Loucy (cell line): ENCODE results near the gene IMP3.
A peak's percentile ranks its signal among the peaks of the same experiment; 100 is the strongest.

Source experiments
- H2AFZ ChIP-seq: fragments of 200-600 bp; sonication (generic); 2 replicates; pipeline ENCODE4 v1.6.0; 2016; ENCODE audit warnings: antibody characterized with exemption, mild to moderate bottlenecking, low read length, moderate library complexity
- H3F3A ChIP-seq: fragments of 200-600 bp; 2 replicates; pipeline ENCODE4 v1.6.0; 2016; ENCODE audit warnings: antibody characterized with exemption, low read depth, mild to moderate bottlenecking
- H3K27me3 ChIP-seq: fragments of 200-600 bp; sonication (generic); 2 replicates; pipeline ENCODE4 v1.6.1; 2014; ENCODE audit warnings: low read length, mild to moderate bottlenecking; ENCODE audit not compliant: insufficient read depth, poor library complexity, severe bottlenecking
- H3K36me3 ChIP-seq: fragments of 200-600 bp; sonication (generic); 2 replicates; pipeline ENCODE4 v1.6.1; 2016; ENCODE audit warnings: low read length; ENCODE audit not compliant: insufficient read depth
- H3K4me1 ChIP-seq: fragments of 200-600 bp; sonication (generic); 2 replicates; pipeline ENCODE4 v1.5.1; 2014; ENCODE audit warnings: low read length, mild to moderate bottlenecking; ENCODE audit not compliant: insufficient read depth, poor library complexity, severe bottlenecking
- H3K4me2 ChIP-seq: fragments of 200-600 bp; sonication (generic); 2 replicates; pipeline ENCODE4 v1.6.0; 2014; ENCODE audit warnings: antibody characterized with exemption, low read length, low read depth, mild to moderate bottlenecking; ENCODE audit not compliant: poor library complexity, severe bottlenecking
- H3K4me3 ChIP-seq: fragments of 200-600 bp; sonication (generic); 2 replicates; pipeline ENCODE4 v1.5.1; 2014; ENCODE audit warnings: low read length, mild to moderate bottlenecking, mixed read lengths; ENCODE audit not compliant: poor library complexity, severe bottlenecking
- H3K79me2 ChIP-seq: fragments of 200-600 bp; sonication (generic); 2 replicates; pipeline ENCODE4 v1.6.1; 2014; ENCODE audit warnings: low read length; ENCODE audit not compliant: insufficient read depth
- H3K9ac ChIP-seq: fragments of 200-600 bp; sonication (generic); 2 replicates; pipeline ENCODE4 v1.6.0; 2014; ENCODE audit warnings: mild to moderate bottlenecking, low read depth, low read length, moderate library complexity; ENCODE audit not compliant: poor library complexity, severe bottlenecking
- H3K9me2 ChIP-seq: fragments of 200-600 bp; sonication (generic); replicated peaks from 2 replicates; pipeline ENCODE4 v1.6.1; 2016; ENCODE audit warnings: low read depth, low read length, mixed read lengths
- H3K9me3 ChIP-seq: fragments of 200-600 bp; sonication (generic); 2 replicates; pipeline ENCODE4 v1.6.1; 2014; ENCODE audit warnings: mild to moderate bottlenecking, antibody characterized with exemption, low read length, low read depth; ENCODE audit not compliant: insufficient read depth
- H4K20me1 ChIP-seq: fragments of 200-600 bp; sonication (generic); 2 replicates; pipeline ENCODE4 v1.6.0; 2014; ENCODE audit warnings: antibody characterized with exemption, low read length, mild to moderate bottlenecking; ENCODE audit not compliant: insufficient read depth, poor library complexity, severe bottlenecking
- CTCF ChIP-seq: fragments of 200-600 bp; sonication (generic); conservative IDR thresholded peaks from 2 replicates; pipeline ENCODE4 v1.5.1; 2014; ENCODE audit warnings: mild to moderate bottlenecking, antibody characterized with exemption, low read length
- EZH2phosphoT487 ChIP-seq: fragments of 200-600 bp; IDR thresholded peaks from 2 replicates; pipeline ENCODE4 v1.6.1; 2018; ENCODE audit warnings: antibody characterized with exemption, mild to moderate bottlenecking, moderate library complexity, borderline replicate concordance

Gene IMP3

GRCh38 chr15:75597667-75598341 is 42.2 kb downstream of the IMP3 start:
- H3K27me3 ChIP-seq, result no peaks in the 10 kb centered on the region
- no peak overlapping the region for H3K4me2 ChIP-seq
- TF ChIP-seq EZH2phosphoT487, result no peak
- peak; percentile 68 for TF ChIP-seq CTCF
- no peak overlapping the region for H3K4me3 ChIP-seq
- H3K36me3 ChIP-seq, result peaks cover 36% of the 10 kb centered on the region; the same call in 1 of the 2 replicates
- no peaks in the 10 kb centered on the region for H3K9me3 ChIP-seq
- H2AFZ ChIP-seq, result no peak overlapping the region
- H3K9ac ChIP-seq, result no peak overlapping the region
- H3K9me2 ChIP-seq, result no peaks in the 10 kb centered on the region
- no peaks in the 10 kb centered on the region for H3F3A ChIP-seq
- H3K4me1 ChIP-seq, result no peaks in the 10 kb centered on the region
- no peaks in the 10 kb centered on the region for H3K79me2 ChIP-seq
- H4K20me1 ChIP-seq, result no peaks in the 10 kb centered on the region

- TF ChIP-seq EZH2phosphoT487, result no peak
- TF ChIP-seq CTCF, result no peak
- H3K4me3 ChIP-seq, result no peak overlapping the region
- H3K36me3 ChIP-seq, result peaks cover 36% of the 10 kb centered on the region; the same call in 1 of the 2 replicates
- no peaks in the 10 kb centered on the region for H3K79me2 ChIP-seq
- no peaks in the 10 kb centered on the region for H3F3A ChIP-seq
- H4K20me1 ChIP-seq, result no peaks in the 10 kb centered on the region
- H2AFZ ChIP-seq, result no peak overlapping the region
- H3K9me3 ChIP-seq, result no peaks in the 10 kb centered on the region
- H3K9ac ChIP-seq, result no peak overlapping the region
- H3K9me2 ChIP-seq, result no peaks in the 10 kb centered on the region
- H3K27me3 ChIP-seq, result no peaks in the 10 kb centered on the region
- H3K4me1 ChIP-seq, result no peaks in the 10 kb centered on the region
- H3K4me2 ChIP-seq, result no peak overlapping the region
These were observed 43.2 kb downstream of the IMP3 start for GRCh38 chr15:75596703-75597345.

- H3K9me3 ChIP-seq, result no peaks in the 10 kb centered on the region
- no peaks in the 10 kb centered on the region for H3K9me2 ChIP-seq
- TF ChIP-seq CTCF (no peak), EZH2phosphoT487 (no peak)
- no peaks in the 10 kb centered on the region for H3K79me2 ChIP-seq
- H3K4me3 ChIP-seq, result no peak overlapping the region
- no peaks in the 10 kb centered on the region for H3K27me3 ChIP-seq
- no peak overlapping the region for H3K4me2 ChIP-seq
- peaks cover 23% of the 10 kb centered on the region; the same call in 1 of the 2 replicates for H3K36me3 ChIP-seq
- H2AFZ ChIP-seq, result no peak overlapping the region
- H3K4me1 ChIP-seq, result no peaks in the 10 kb centered on the region
- H4K20me1 ChIP-seq, result no peaks in the 10 kb centered on the region
- H3K9ac ChIP-seq, result no peak overlapping the region
- no peaks in the 10 kb centered on the region for H3F3A ChIP-seq
These were observed 45.7 kb downstream of the IMP3 start for GRCh38 chr15:75594276-75594675.
